Measurements from ENCODE around the gene PGPEP1. TPM values are rescaled to one million over a fixed set of nuclear protein-coding genes. Genes with fewer than 3 reads are reported as not detected.

PGPEP1 gene
- total and polyA plus RNA-seq, 2 donors (not counting 3 experiments of a cell fraction or from before 2014, with no cell fraction given), result 9.9 to 27.2 TPM

GRCh38 chr19:18379803-18380747, 39.7 kb downstream of the PGPEP1 start:
- H2AFZ ChIP-seq (ENCODE audit: low read depth, low read length), result no peak overlapping the region
- no peak for FAIRE-seq

More at GRCh38 chr19:18379803-18380747, 39.7 kb downstream of the PGPEP1 start:
- no peak for DNase-seq (ENCODE audit: low read depth, low spot score)
- Histone ChIP-seq H3K36me3 (ENCODE audit: control insufficient read depth in 2 of 2, extremely low read depth in 1 of 2, insufficient read depth in 2 of 2, low read length in 2 of 2) (no peaks in the 10 kb centered on the region), H3K79me2 (ENCODE audit: control insufficient read depth, insufficient read depth, low read length) (no peaks in the 10 kb centered on the region), H3K4me1 (ENCODE audit: control insufficient read depth, extremely low read depth, insufficient read depth, low read length) (peaks cover 3% of the 10 kb centered on the region), H3K9me3 (replicated peaks; ENCODE audit: control insufficient read depth, insufficient read depth, low read length) (no peaks in the 10 kb centered on the region), H3K4me3 (replicated peaks in 1 of 3; ENCODE audit: insufficient read depth in 1 of 3, low read depth in 1 of 3, low read length in 3 of 3) (no peak overlapping the region), H3K27ac (ENCODE audit: insufficient read depth, low read depth, low read length) (no peak overlapping the region), H3K9me1 (replicated peaks; ENCODE audit: control insufficient read depth, extremely low read depth, insufficient read depth, low read length) (no peaks in the 10 kb centered on the region), H4K20me1 (replicated peaks; ENCODE audit: control insufficient read depth, extremely low read depth, insufficient read depth, low read length) (no peaks in the 10 kb centered on the region), H3K27me3 (ENCODE audit: control insufficient read depth in 2 of 2, insufficient read depth in 2 of 2, low read length in 2 of 2) (no peaks in the 10 kb centered on the region), H3K9ac (replicated peaks; ENCODE audit: extremely low read depth, insufficient read depth, low read length) (no peak overlapping the region), H3K4me2 (ENCODE audit: insufficient read depth, low read length) (no peak overlapping the region)
- BruUV-seq (replicated peaks), result no TSS peak
- TF ChIP-seq POLR2A (IDR thresholded peaks at IDR 0.05; ENCODE audit: low read depth, low read length) (no peak), MYC (IDR thresholded peaks at IDR 0.05; ENCODE audit: low read depth, low read length) (no peak), EZH2 (IDR thresholded peaks at IDR 0.05; ENCODE audit: borderline replicate concordance, low read depth, low read length, severe bottlenecking) (no peak), JUN (IDR thresholded peaks at IDR 0.05; ENCODE audit: borderline replicate concordance, insufficient read depth, insufficient read length, low read depth) (no peak), GATA2 (IDR thresholded peaks at IDR 0.05; ENCODE audit: insufficient read depth, insufficient read length, low read depth, low read length) (no peak), FOS (IDR thresholded peaks at IDR 0.05; ENCODE audit: borderline replicate concordance, insufficient read depth, low read length) (no peak), CTCF (IDR thresholded peaks at IDR 0.05; ENCODE audit: extremely low read depth in 1 of 2, insufficient read depth in 1 of 2, low read depth in 1 of 2, low read length in 2 of 2) (no peak), POLR2AphosphoS5 (IDR thresholded peaks at IDR 0.05; ENCODE audit: insufficient read depth, low read depth, low read length) (no peak), MAX (IDR thresholded peaks at IDR 0.05; ENCODE audit: insufficient read depth, insufficient read length) (no peak)
- ChIA-PET POLR2A (no interaction called here), CTCF (interaction anchor here (0.6 to 1.3 kb wide), 3 partner anchors 30 to 209 kb away, joined by 4 to 5 read pairs (median 4); no protein-coding TSS in a partner anchor)
- intact Hi-C loops (cut with micrococcal nuclease) (no loop called here), dilution Hi-C loops (cut with MboI; ENCODE audit: extremely low pct_ligation_motif_present, low sequenced_read_pairs) (no loop called here)
